Lung microvascular endothelial cell (primary cell): ENCODE measurements around the gene COL15A1. TPM values are rescaled to one million over a fixed set of nuclear protein-coding genes. Genes with fewer than 3 reads are reported as not detected.

Source experiments
- DNase-seq, 2 donors: peaks; one replicate each; pipeline versions ENCODE4 v3.0.0 to v3.0.0-alpha.2; 2010; ENCODE audit warnings: low read depth in 2 of 2
- total RNA-seq: library from RNA; depleted of rRNA; stranded (reverse); fragments of >200 nt; gene quantifications from 2 replicates; pipeline ENCODE4 v1.2.1, GENCODE V29; 2014

The COL15A1 gene
- total RNA-seq, 1 donor from 2014 or later, result not detected

DNA sequence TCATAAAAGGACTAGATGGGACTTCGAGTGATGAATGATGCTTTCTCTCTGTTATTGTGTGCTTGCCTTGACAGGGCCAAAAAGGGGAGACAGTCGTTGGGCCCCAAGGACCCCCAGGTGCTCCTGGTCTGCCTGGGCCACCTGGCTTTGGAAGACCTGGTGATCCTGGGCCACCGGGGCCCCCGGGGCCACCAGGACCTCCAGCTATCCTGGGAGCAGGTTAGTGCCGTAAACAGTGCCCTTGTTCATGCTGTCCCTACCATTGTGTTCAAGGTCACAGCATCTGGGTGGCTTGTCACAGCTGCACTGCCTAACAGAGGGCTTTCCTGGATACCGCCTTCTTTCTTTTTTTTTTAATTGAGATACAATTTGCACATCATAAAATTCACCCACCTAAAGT is 112.5 kb downstream of the COL15A1 start:
- no peak for DNase-seq

DNA sequence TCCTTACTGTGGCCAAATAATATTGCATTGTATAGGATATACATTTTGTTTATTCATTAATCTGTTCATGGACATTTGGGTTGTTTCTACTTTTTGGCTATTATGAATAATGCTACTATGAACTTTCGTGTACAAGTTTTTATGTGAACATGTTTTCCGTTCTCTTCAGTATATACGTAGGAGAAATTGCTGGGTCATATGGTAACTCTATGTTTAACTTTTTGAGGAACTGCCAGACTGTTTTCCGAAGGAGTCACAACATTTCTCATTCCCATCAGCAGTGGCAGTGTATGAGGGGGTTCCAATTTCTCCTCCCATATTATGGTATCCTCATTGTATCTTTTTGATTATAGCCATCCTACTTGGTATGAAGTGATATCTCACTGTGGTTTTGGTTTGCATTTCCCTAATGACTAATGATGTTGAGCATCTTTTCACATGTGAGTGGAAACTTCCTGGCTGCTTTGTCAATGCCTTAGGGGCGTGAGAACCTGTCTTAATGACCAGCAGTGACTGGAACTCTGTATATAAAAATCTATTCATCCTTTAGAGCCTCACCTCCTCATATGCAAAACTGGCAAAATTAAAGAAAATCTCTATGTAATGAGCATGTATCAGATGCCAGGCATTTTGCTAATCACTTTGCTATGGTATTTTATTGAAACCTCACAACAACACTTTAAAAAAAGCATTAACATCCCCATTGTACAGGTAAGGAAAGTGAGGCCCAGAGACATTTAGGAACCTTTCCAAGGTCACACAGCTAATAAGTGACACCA is 113.4 kb downstream of the COL15A1 start:
- peak in 1 of 2 donors; percentile 50 for DNase-seq

DNA sequence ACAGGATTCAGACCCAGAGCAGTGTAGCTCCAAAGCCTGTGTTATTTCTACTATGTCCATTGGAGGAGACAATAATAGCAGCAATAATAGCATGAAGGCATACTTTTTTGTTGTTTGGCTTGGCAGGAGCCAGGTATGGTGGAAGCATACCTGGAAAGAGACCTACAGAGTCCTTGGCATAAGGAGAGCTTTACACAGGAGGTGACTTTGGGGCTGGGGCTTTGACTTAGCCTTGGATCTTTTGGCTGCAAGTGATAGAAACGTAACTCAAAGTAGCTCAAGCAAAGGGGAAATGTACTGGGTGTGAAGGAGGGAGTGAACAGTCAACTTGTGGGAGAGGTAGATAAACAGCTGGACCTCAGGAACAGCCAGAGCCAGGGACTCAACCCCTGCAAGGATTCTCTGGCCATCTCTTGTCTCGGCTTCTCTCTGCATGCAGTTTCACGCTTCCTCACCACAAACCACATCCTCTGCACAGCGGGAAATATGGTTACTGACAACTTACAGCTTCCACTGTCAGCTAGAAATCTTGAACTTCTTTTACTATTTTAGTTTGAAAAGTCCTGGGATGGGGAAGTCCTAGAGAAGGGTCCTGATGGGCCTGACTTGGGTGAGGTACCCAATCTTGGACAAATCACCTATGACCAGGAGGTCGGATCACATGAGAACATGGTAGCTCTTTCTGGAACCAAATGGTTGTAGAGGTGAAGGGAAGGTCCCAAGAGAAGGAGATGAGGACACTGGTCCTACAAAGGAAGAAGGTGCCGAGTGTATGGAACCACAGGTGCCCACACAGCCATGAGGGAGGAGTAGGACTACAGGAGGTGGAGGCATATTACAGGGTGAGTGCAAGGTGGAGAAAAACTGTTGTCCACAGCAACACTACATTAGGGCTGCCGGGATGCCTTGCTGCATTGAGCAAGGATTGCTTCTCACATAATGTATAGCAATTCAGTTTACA is 114.2 kb downstream of the COL15A1 start:
- DNase-seq, result peak in 1 of 2 donors; percentile 28

DNA sequence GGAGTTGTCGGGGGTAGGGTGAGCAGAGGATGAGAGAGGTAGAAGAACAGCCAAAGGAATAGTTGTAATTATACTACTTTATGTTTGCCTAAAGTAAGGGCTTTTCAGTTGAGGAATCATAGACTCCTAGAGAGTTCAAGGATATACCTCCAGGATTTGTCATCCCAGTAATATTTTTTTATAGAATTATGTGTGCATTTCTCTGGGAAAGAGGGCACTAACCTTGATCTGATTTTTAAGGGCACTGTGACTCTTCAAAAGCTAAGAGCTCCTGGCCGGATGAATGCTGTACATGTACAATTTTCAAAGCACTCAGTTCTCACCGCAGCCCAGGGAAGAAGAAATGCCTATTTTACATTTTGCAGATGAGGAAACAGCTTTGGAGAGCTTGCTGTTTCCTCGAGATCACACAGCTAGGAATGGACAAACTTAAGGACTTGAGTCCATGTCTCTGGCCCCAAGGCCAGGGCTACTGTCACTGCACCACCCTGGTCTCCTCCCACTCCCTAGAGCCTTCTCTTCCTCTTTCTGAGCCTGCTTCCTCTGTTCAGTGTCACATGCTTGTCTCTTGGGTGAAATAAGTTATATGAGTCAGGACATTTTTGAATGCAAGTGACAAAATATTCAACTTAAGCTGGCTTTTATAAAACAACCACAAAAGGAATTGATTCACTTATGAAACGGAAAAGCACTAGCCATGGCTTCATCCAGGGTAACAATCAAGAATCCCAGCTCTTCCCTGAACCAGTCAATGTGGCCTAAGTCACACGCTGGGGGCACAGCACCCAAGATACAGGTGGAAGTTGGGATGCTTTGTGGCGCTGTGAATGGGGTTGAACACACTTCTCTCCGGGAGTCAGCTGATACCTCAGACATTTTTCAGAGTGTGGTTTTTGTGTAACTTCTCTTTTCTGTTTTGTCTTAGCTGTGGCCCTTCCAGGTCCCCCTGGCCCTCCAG is 115.5 kb downstream of the COL15A1 start:
- no peak for DNase-seq

DNA sequence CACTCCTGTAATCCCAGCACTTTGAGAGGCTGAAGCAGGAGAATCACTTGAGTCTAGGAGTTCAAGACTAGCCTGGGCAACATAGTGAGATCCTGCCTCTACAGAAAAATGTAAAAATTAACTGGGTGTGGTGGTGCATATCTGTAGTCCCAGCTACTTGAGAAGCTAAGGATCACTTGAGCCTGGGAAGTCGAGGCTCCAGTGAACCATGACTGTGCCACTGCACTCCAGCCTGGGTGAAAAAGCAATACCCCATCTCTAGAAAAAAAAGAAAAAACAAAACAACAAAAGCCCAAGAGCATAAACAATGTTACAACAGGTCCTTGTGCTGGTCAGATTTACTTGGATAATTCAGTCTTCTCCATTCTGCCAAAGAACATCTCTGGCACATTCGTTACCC is 116.9 kb downstream of the COL15A1 start:
- DNase-seq, result no peak

DNA sequence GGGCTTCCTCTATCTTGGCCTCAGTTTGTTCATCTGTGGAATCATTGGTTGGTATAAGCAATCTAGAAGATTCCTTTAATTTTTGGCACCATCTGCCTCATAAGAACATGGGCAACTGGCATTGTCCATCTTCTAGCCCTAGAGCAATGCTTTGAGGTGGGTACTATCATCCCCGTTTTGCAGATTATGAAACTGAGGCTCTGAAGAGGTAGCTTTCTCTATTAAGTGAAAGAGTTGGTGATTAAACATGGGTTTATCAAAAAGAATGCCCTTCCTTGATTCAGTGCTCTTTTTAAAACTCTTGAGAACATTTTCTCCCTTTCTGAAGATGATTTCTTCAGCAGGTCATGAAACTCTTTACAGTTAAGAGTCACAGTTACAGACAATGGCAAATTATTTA is 118.8 kb downstream of the COL15A1 start:
- DNase-seq, result no peak

DNA sequence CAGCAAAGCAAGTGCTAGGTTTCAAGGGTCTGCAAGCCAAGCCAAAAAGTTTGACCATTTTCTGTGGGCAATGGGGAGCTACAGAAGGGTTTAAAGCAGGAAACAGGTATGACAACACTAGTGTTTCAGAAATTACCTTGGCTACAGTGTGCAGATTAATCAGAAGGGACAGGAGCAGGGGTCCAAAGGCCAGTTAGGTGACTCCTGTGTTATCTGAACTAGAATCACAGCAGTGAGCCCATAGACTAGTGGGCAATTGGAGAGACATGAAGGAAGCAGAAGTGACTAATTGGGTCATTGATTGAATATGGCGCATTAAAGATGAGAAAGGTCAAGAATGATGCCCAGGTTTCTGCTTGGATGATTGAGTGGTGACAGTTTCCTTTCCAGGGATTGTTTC is 119.8 kb downstream of the COL15A1 start:
- no peak for DNase-seq

DNA sequence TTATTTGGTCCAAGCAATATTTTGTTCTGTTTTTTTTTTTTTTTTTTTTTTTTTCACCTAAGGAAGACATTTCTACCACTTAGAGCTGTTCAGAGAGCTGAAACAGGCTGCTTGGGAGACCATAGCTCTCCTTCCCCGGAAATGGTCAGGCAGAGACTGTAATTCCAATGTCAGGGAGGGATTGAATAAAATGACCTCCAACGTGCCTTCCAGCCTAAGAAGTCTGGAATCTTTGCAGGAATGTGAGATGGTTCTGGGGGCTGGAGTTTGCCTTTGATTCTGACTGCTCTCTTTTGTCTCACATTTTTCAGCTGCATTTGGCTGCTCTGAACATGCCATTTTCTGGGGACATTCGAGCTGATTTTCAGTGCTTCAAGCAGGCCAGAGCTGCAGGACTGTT is 122.9 kb downstream of the COL15A1 start:
- no peak for DNase-seq

DNA sequence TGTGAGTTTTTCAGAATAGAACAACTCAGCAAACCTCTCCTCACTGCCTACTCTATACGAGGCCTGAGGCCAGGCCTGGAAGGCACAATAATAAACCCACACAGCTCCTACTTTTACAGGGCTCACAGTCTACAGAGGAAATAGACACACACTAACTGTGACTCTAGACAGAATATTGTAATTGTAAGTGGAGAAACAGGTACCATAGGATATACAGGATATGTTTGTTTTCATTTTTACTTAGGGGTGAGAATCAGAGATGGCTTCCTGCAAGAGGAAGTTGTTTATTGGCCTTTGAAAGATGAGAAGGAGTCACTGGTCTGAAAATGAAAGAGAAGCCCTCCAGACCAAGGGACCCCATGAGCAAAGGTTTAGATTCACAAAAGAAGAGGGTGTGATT is 125.4 kb downstream of the COL15A1 start:
- DNase-seq, result no peak

DNA sequence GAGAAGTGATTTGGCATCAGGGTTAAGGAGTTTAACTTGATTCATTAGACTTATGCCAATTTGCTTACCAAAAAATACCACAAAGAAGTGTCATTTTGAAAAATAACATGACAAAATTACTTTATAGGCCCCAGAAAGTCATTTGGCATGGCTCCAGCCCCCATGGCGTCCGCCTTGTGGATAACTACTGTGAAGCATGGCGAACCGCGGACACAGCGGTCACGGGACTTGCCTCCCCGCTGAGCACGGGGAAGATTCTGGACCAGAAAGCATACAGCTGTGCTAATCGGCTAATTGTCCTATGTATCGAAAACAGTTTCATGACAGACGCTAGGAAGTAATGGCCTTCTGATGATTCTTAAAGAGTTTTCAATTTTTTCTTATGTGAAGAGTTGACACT is 125.8 kb downstream of the COL15A1 start:
- DNase-seq, result no peak

DNA sequence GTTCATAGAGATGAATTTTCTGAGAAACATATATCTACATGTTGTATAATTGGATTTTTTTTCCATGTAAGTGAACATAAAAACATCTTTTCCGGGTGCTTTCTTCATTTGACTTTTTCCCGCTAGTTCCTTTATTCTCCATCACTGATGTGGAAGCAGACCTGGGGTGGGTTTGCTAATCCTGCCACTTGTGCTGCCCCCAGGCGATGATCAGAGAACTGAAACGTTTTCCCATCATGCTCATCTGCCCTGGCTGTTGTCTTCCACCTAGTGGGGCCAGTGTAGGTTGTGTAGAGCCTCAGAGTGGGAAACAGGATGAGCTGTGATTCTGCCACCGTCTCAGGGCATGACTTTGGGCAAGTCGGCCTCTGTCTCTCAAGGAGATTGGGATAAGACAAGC is 127.0 kb downstream of the COL15A1 start:
- no peak for DNase-seq

DNA sequence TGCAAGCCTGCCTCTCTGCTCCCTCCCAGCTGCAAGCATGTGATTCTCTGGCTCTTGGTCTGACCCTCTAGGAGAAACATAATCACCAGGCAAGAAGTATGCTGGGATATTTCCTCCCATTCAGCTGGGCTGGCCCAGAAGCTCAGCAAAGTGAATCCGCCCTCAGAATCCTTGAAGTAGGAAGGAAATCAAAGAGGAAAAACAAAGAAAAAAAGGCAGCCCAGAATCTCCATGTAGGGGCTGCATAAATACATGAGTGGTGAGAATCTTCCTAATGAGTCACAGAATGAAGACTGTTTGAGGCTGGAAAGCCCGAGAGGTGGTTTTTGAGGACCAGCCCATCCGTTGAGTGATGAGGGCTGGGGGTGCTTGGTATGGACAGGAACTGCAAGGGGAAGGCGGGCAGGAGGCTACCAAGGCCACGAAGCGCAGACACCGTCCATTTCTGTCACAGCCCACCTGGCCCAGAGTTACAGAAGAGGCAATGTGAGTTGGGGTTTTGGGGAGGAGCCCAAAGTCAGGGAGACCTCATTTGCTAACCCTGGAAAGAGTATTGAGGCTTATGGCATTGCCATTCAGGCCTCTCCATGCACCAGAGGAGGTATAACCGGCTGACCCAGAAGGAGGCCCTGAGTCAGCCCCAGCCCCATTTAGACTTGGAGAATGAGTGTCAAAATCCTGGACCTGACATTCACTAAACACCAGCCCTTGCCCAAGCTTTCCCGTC is 127.8 kb downstream of the COL15A1 start:
- peak in 1 of 2 donors; percentile 43 for DNase-seq

DNA sequence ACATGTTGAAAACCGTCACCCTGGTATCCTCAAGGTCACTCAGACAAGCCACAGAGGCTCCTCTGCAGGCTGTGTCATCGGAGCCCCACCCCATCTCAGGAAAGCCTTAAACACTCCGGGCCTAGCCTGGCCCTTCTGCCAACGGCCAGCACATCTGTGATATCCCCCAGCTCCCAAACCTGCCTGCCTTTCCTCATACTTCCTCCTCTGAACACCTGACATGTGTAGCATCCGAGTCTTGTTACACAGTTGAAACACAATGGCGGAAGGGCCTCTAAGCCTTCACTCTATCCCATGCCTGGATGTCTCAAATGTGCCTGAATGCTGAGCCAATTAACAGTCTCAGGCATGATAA is 128.3 kb downstream of the COL15A1 start:
- DNase-seq, result no peak

DNA sequence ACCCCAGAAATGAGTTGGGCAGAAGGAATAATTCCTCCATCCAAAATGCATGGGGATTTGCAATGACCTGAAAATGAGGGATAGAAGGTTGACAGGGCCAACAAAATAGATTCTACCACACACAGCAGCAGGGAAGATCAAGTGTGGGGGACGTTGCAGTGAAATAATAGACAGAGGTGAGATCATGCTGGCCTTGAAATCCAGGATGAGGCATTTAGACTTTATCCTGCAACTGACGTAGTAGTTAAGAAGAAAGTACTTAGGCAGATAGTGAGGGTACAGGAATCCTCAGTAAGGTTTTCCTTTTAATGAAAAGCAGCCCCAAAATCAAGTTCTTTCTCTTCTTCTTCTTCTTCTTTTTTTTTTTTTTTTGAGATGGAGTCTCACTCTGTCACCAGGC is 129.6 kb downstream of the COL15A1 start:
- DNase-seq, result no peak

DNA sequence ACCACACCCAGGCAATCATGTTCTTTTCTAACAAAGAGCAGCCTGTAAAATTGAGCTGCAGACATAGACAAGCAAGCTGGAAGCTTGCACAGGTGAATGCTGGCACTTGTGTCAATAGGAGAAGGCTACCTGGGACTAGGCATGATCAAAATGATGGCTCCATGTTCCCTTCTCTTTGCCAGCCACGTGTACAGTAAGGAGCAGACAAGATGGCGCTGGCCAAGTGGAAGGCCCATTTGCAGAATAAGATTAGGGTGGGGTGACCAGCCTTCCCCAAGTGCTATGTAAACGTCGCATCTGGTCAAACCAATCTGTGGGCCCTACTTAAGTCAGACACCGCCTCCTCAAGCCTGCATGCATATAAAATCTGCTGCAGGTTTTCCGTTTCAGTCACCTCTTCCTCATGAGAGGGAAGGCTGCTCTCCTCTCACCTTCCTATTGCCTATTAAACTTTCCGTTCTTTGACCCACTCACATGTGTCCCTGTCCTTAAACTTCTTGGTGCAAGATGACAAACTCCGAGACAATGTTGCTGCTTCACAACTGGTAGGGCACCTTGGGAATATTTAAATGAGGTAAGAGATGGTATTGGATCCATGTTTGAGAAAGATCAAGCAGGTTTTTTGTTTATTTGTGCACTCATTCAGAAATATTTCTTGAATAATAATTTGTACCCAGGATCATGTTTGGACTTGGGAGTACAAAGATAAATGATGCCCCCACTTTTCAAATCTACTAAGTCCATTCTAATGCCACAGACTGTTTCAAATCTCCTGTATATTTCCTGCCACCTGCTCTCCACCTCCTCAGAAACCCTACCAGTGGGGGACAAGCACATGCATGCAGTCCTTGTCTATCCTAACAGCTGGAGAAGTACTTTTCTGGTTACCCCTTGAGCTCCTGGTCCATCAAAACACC is 130.5 kb downstream of the COL15A1 start:
- no peak for DNase-seq

DNA sequence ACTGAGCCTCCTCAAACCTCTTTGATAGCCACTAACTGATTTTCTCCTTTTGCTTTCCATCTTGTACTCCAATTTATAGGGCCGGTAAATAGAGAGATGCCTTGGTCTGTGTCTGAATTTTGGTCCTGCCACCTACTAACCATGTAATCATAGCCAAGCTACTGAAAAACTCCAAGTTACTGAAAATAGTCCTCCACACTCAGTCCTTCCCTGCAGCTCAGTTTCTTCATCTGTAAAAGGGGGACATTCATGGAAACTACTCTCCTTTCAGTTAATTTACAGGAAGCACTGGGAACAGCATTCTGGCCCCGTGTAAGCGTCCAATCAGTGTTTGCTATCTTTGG is 131.2 kb downstream of the COL15A1 start:
- no peak for DNase-seq

DNA sequence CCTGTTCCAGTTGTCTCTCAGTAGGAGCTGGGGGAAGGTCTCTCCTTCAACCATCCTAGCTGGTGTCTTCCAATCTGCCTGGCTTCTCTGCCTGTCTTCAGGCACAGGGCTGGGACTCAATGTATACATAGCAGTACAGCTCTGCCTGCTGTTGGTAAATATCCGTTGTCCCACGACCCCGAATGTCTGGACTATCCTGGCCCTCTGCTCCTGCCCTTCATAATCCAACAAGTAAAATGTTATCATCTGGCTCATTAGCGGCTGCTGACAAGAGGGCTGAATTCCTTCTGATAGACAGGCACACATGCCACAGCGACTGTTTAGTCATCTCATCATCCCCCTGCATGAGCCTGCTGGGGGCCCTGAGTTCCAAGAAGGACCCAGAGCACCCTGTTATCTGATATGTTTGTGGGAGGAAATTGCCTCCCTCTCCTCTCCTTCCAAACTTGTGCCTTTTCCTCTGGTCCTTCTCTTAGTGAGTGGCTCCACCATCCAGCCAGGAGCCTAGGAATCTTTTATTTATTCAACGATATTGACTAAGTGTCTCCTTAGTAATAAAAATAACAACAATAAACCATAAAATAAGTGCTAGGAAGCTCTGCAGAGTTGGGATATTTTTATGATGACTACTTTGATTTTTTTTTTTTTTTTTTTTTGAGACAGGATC is 131.7 kb downstream of the COL15A1 start:
- no peak for DNase-seq

DNA sequence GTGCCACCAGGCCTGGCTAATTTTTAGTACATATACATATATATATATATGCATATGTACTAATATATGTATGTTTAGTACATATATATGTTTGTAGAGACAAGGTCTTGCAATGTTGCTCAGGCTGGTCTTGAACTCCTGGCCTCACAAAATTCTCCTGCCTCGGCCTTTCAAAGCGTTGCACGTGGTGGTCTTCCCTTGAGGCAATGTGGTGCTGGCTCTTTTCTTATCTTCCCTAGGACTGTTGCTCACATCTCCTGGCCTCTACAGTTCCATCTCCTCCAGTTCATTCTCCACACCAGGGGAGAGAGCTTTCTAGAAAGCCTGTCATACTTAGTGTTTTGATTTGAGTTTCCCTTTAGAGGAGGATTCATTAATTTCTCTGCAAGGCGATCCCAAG is 132.3 kb downstream of the COL15A1 start:
- no peak for DNase-seq

DNA sequence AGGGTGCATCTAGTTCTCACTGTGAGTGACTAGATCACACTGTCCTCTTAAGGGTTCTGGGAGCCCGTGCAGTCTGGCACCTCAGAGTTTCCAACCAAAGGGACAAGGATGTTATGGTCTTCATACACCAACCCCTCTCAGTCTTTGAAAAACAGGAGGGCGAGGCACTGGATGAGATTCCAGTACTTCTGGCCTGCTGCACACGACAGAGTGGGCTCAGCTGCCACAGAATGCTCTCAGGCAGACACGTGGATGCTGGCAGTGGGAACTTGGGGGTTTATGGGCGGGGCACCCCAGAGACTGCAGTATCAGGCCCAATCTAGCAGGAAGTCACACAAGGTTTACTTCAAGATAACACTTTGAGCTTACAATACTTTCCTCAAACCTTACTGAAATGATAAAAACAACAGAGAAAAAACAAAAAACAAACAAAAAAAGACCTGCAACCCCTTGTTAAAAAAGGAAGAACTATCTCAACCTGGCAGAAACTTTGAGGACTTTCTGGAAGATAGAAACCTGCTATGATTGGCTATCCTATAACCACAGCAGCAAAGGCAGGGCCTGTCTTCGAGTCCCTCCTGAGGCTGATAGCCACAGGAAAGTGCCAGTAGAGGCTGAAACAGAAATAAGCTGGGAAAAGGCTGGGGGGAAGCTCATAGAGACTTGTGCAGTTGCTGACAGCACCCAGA is 132.9 kb downstream of the COL15A1 start:
- DNase-seq, result no peak
